HEK293 (cell line): Measurements from ENCODE around the gene DTWD2.

ENCODE experiments used
- CTCF ChIA-PET: fragments of 350-600 bp; formaldehyde crosslinking; extraction: SDS; loops from one replicate; lab custom pipeline; 2021; ENCODE audit warnings: antibody characterized with exemption; lab: Yijun Ruan, JAX
- POLR2A ChIA-PET: fragments of 300-600 bp; formaldehyde crosslinking; extraction: SDS; loops from one replicate; lab custom pipeline; 2020; ENCODE audit warnings: antibody characterized with exemption, inconsistent platforms; lab: Yijun Ruan, JAX
- H3K27ac ChIP-seq: fragments of 200-500 bp; sonication (Bioruptor generic); 2 replicates; pipeline ENCODE4 v1.5.1; 2014; ENCODE audit warnings: low read depth, low read length, control low read depth, inconsistent platforms; ENCODE audit errors: extremely low read depth
- H3K36me3 ChIP-seq, 2 experiments: fragments of 200-500 bp in 1 of 2; sonication (Bioruptor generic) in 1 of 2; 1 replicate in 1 of 2; 2 replicates in 1 of 2; pipeline ENCODE4 v1.5.1; 2014 to 2017; ENCODE audit warnings: inconsistent platforms in 2 of 2, low read length in 2 of 2; ENCODE audit not compliant: control insufficient read depth in 2 of 2, insufficient read depth in 1 of 2
- H3K4me1 ChIP-seq: fragments of 200-500 bp; sonication (Bioruptor generic); 2 replicates; pipeline ENCODE4 v1.5.1; 2014; ENCODE audit warnings: mild to moderate bottlenecking, low read length, inconsistent platforms; ENCODE audit not compliant: control insufficient read depth, insufficient read depth
- H3K4me3 ChIP-seq: 2 replicates; pipeline ENCODE4 v1.5.1; 2011; ENCODE audit warnings: low read depth, mild to moderate bottlenecking, control low read depth, low read length, moderate library complexity
- H3K9me3 ChIP-seq: fragments of 200-500 bp; sonication (Bioruptor generic); 2 replicates; pipeline ENCODE4 v1.5.1; 2014; ENCODE audit warnings: low read depth, low read length, inconsistent platforms; ENCODE audit not compliant: control insufficient read depth, insufficient read depth
- BCL11B ChIP-seq: fragments of 450-650 bp; formaldehyde crosslinking; IDR thresholded peaks from 2 replicates; pipeline ENCODE4 v1.5.1; 2016; ENCODE audit warnings: low read depth, missing biosample characterization, missing genetic modification characterization
- HOXA7 ChIP-seq: sonication (generic); formaldehyde crosslinking; IDR thresholded peaks from 2 replicates; pipeline ENCODE4 v1.8.1; 2022; ENCODE audit warnings: missing genetic modification reagents, borderline replicate concordance
- TCF7L2 ChIP-seq: IDR thresholded peaks from 2 replicates; pipeline ENCODE4 v1.6.1; 2011; ENCODE audit warnings: low read depth, mild to moderate bottlenecking, inconsistent platforms, low read length, moderate library complexity, borderline replicate concordance
- ZBTB1 ChIP-seq: fragments of 450-650 bp; formaldehyde crosslinking; IDR thresholded peaks from 2 replicates; pipeline ENCODE4 v1.5.1; 2016; ENCODE audit warnings: missing biosample characterization, missing genetic modification characterization
- ZNF335 ChIP-seq: fragments of 450-650 bp; formaldehyde crosslinking; conservative IDR thresholded peaks from 2 replicates; pipeline ENCODE4 v1.5.1; 2016; ENCODE audit warnings: missing biosample characterization, missing genetic modification characterization
- ZNF560 ChIP-seq: fragments of 450-650 bp; formaldehyde crosslinking; IDR thresholded peaks from 2 replicates; pipeline ENCODE4 v1.5.1; 2017; ENCODE audit warnings: missing biosample characterization, missing genetic modification characterization, borderline replicate concordance
- ZNF571 ChIP-seq: fragments of 450-650 bp; formaldehyde crosslinking; IDR thresholded peaks from 2 replicates; pipeline ENCODE4 v1.5.0; 2017; ENCODE audit warnings: missing biosample characterization, missing genetic modification characterization
- ZNF585B ChIP-seq: fragments of 450-650 bp; formaldehyde crosslinking; IDR thresholded peaks from 2 replicates; pipeline ENCODE4 v1.5.1; 2016; ENCODE audit warnings: missing biosample characterization, missing genetic modification characterization
- ZNF621 ChIP-seq: fragments of 450-650 bp; formaldehyde crosslinking; IDR thresholded peaks from 2 replicates; pipeline ENCODE4 v1.5.1; 2017; ENCODE audit warnings: missing biosample characterization, missing genetic modification characterization
- ZNF776 ChIP-seq: fragments of 450-650 bp; formaldehyde crosslinking; IDR thresholded peaks from 2 replicates; pipeline ENCODE4 v1.5.0; 2017; ENCODE audit warnings: missing biosample characterization, missing genetic modification characterization, borderline replicate concordance
- ZNF791 ChIP-seq: fragments of 450-650 bp; formaldehyde crosslinking; IDR thresholded peaks from 2 replicates; pipeline ENCODE4 v1.5.1; 2016; ENCODE audit warnings: missing biosample characterization, missing genetic modification characterization
- ZNF837 ChIP-seq: fragments of 450-650 bp; formaldehyde crosslinking; IDR thresholded peaks from 2 replicates; pipeline ENCODE4 v1.5.1; 2016; ENCODE audit warnings: missing biosample characterization, missing genetic modification characterization
- ZSCAN23 ChIP-seq: fragments of 450-650 bp; formaldehyde crosslinking; IDR thresholded peaks from 2 replicates; pipeline ENCODE4 v1.5.1; 2016; ENCODE audit warnings: missing biosample characterization, missing genetic modification characterization
- ZXDB ChIP-seq: fragments of 450-650 bp; formaldehyde crosslinking; IDR thresholded peaks from 2 replicates; pipeline ENCODE4 v1.5.1; 2016; ENCODE audit warnings: missing biosample characterization, missing genetic modification characterization
- TF ChIP-seq, protein P1 (sequence below): fragments of 450-650 bp; formaldehyde crosslinking; IDR thresholded peaks from 2 replicates; pipeline ENCODE4 v1.5.1; 2016; ENCODE audit warnings: missing biosample characterization, missing genetic modification characterization
- TF ChIP-seq, protein P2 (sequence below): fragments of 450-650 bp; formaldehyde crosslinking; IDR thresholded peaks from 2 replicates; pipeline ENCODE4 v1.5.1; 2016; ENCODE audit warnings: missing biosample characterization, missing genetic modification characterization, borderline replicate concordance
- TF ChIP-seq, protein P3 (sequence below): fragments of 450-650 bp; formaldehyde crosslinking; IDR thresholded peaks from 2 replicates; pipeline ENCODE4 v1.5.1; 2016; ENCODE audit warnings: missing biosample characterization, missing genetic modification characterization
- TF ChIP-seq, protein P4 (sequence below): fragments of 450-650 bp; formaldehyde crosslinking; IDR thresholded peaks from 2 replicates; pipeline ENCODE4 v1.5.1; 2017; ENCODE audit warnings: missing biosample characterization, missing genetic modification characterization
- TF ChIP-seq, protein P5 (sequence below): fragments of 450-650 bp; formaldehyde crosslinking; IDR thresholded peaks from 2 replicates; pipeline ENCODE4 v1.5.1; 2016; ENCODE audit warnings: missing biosample characterization, missing genetic modification characterization
- TF ChIP-seq, protein P6 (sequence below): fragments of 450-650 bp; formaldehyde crosslinking; IDR thresholded peaks from 2 replicates; pipeline ENCODE4 v1.5.1; 2016; ENCODE audit warnings: missing biosample characterization, missing genetic modification characterization

Gene DTWD2

DNA sequence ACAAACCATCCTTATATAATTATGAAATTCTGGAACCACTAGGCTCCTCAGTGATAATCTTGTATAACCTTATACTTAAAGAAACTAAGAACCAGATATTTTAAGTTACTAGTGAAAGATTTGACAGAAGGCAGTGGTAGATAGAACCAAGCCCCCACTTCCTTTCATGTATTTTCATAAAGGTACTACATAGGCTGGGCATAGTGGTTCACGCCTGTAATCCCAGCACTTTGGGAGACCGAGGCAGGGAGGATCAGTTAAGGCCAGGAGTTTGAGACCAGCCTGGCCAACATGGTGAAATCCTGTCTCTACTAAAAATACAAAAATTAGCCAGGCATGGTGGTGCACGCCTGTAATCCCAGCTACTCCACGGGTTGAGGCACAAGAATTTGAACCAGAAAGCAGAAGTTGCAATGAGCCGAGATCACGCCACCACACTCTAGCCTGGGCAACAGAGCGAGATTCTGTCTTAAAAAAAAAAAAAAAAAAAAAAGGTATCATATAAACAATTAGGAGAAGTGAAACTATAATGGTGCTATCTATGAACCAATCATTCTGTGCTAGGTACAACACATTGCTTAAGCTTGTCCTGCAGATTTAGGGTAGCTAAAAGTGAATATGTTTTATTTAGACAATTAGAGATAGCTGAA lies 27.9 kb upstream of the DTWD2 start:
- Histone ChIP-seq H3K9me3 (no peaks in the 10 kb centered on the region), H3K4me3 (no peak overlapping the region), H3K4me1 (no peaks in the 10 kb centered on the region), H3K27ac (no peak overlapping the region), H3K36me3 (no peaks in the 10 kb centered on the region)
- ChIA-PET POLR2A (no interaction called here), CTCF (interaction anchor here (0.5 to 1.4 kb wide), 3 partner anchors 10 to 39 kb away, joined by 3 to 7 read pairs (median 4); partner anchors contain the start of gene DTWD2)
- TF ChIP-seq ZNF571 (tag by site-specific recombination), result no peak
- TF ChIP-seq, protein P1, sequence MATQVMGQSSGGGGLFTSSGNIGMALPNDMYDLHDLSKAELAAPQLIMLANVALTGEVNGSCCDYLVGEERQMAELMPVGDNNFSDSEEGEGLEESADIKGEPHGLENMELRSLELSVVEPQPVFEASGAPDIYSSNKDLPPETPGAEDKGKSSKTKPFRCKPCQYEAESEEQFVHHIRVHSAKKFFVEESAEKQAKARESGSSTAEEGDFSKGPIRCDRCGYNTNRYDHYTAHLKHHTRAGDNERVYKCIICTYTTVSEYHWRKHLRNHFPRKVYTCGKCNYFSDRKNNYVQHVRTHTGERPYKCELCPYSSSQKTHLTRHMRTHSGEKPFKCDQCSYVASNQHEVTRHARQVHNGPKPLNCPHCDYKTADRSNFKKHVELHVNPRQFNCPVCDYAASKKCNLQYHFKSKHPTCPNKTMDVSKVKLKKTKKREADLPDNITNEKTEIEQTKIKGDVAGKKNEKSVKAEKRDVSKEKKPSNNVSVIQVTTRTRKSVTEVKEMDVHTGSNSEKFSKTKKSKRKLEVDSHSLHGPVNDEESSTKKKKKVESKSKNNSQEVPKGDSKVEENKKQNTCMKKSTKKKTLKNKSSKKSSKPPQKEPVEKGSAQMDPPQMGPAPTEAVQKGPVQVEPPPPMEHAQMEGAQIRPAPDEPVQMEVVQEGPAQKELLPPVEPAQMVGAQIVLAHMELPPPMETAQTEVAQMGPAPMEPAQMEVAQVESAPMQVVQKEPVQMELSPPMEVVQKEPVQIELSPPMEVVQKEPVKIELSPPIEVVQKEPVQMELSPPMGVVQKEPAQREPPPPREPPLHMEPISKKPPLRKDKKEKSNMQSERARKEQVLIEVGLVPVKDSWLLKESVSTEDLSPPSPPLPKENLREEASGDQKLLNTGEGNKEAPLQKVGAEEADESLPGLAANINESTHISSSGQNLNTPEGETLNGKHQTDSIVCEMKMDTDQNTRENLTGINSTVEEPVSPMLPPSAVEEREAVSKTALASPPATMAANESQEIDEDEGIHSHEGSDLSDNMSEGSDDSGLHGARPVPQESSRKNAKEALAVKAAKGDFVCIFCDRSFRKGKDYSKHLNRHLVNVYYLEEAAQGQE (tag by site-specific recombination), result no peak
- no peak for TF ChIP-seq ZXDB (tag by site-specific recombination)

DNA sequence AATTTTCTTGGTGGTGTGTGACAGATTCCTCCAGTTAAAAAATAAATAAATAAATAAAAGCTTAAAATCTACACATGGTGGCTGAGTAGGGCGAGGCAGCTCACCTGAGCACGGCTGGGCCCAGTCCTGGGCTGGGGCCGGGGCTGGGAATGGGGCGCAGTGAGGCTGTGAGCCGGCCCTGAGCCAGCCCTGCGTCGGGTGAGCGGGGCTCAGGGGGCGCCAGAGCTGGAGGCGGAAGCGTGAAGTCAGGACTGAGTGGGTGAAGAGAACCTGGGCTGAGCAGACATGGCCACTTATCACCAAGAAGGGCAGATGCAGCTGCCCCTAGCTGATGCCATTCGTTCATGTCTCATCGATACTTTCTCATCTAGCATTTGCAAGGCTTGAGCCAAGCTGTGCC lies 22.8 kb upstream of the DTWD2 start:
- H3K4me3 ChIP-seq, result no peak overlapping the region
- H3K4me1 ChIP-seq, result no peaks in the 10 kb centered on the region
- ChIA-PET CTCF (interaction anchor here (0.7 kb wide), 1 partner anchor 424 kb away, joined by 3 read pairs; no protein-coding TSS in a partner anchor), POLR2A (no interaction called here)
- H3K9me3 ChIP-seq, result no peaks in the 10 kb centered on the region
- H3K36me3 ChIP-seq, result no peaks in the 10 kb centered on the region
- TF ChIP-seq, protein P2, sequence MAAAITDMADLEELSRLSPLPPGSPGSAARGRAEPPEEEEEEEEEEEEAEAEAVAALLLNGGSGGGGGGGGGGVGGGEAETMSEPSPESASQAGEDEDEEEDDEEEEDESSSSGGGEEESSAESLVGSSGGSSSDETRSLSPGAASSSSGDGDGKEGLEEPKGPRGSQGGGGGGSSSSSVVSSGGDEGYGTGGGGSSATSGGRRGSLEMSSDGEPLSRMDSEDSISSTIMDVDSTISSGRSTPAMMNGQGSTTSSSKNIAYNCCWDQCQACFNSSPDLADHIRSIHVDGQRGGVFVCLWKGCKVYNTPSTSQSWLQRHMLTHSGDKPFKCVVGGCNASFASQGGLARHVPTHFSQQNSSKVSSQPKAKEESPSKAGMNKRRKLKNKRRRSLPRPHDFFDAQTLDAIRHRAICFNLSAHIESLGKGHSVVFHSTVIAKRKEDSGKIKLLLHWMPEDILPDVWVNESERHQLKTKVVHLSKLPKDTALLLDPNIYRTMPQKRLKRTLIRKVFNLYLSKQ, result no peak
- TF ChIP-seq HOXA7 (CRISPR knock-in tag) (no peak), ZNF560 (tag by site-specific recombination) (no peak), ZNF621 (tag by site-specific recombination) (no peak), ZSCAN23 (tag by site-specific recombination) (no peak), ZBTB1 (no peak), BCL11B (tag by site-specific recombination) (no peak), ZNF837 (no peak), ZNF776 (tag by site-specific recombination) (no peak), ZNF791 (tag by site-specific recombination) (no peak), TCF7L2 (no peak), ZNF335 (tag by site-specific recombination) (no peak), ZNF585B (tag by site-specific recombination) (no peak)
- TF ChIP-seq, protein P3, sequence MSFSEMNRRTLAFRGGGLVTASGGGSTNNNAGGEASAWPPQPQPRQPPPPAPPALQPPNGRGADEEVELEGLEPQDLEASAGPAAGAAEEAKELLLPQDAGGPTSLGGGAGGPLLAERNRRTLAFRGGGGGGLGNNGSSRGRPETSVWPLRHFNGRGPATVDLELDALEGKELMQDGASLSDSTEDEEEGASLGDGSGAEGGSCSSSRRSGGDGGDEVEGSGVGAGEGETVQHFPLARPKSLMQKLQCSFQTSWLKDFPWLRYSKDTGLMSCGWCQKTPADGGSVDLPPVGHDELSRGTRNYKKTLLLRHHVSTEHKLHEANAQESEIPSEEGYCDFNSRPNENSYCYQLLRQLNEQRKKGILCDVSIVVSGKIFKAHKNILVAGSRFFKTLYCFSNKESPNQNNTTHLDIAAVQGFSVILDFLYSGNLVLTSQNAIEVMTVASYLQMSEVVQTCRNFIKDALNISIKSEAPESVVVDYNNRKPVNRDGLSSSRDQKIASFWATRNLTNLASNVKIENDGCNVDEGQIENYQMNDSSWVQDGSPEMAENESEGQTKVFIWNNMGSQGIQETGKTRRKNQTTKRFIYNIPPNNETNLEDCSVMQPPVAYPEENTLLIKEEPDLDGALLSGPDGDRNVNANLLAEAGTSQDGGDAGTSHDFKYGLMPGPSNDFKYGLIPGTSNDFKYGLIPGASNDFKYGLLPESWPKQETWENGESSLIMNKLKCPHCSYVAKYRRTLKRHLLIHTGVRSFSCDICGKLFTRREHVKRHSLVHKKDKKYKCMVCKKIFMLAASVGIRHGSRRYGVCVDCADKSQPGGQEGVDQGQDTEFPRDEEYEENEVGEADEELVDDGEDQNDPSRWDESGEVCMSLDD (tag by site-specific recombination), result no peak
- TF ChIP-seq, protein P4, sequence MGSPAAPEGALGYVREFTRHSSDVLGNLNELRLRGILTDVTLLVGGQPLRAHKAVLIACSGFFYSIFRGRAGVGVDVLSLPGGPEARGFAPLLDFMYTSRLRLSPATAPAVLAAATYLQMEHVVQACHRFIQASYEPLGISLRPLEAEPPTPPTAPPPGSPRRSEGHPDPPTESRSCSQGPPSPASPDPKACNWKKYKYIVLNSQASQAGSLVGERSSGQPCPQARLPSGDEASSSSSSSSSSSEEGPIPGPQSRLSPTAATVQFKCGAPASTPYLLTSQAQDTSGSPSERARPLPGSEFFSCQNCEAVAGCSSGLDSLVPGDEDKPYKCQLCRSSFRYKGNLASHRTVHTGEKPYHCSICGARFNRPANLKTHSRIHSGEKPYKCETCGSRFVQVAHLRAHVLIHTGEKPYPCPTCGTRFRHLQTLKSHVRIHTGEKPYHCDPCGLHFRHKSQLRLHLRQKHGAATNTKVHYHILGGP (tag by site-specific recombination), result no peak
- TF ChIP-seq, protein P5, sequence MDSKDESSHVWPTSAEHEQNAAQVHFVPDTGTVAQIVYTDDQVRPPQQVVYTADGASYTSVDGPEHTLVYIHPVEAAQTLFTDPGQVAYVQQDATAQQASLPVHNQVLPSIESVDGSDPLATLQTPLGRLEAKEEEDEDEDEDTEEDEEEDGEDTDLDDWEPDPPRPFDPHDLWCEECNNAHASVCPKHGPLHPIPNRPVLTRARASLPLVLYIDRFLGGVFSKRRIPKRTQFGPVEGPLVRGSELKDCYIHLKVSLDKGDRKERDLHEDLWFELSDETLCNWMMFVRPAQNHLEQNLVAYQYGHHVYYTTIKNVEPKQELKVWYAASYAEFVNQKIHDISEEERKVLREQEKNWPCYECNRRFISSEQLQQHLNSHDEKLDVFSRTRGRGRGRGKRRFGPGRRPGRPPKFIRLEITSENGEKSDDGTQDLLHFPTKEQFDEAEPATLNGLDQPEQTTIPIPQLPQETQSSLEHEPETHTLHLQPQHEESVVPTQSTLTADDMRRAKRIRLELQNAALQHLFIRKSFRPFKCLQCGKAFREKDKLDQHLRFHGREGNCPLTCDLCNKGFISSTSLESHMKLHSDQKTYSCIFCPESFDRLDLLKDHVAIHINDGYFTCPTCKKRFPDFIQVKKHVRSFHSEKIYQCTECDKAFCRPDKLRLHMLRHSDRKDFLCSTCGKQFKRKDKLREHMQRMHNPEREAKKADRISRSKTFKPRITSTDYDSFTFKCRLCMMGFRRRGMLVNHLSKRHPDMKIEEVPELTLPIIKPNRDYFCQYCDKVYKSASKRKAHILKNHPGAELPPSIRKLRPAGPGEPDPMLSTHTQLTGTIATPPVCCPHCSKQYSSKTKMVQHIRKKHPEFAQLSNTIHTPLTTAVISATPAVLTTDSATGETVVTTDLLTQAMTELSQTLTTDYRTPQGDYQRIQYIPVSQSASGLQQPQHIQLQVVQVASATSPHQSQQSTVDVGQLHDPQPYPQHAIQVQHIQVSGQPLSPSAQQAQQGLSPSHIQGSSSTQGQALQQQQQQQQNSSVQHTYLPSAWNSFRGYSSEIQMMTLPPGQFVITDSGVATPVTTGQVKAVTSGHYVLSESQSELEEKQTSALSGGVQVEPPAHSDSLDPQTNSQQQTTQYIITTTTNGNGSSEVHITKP (tag by site-specific recombination), result no peak
- TF ChIP-seq, protein P6, sequence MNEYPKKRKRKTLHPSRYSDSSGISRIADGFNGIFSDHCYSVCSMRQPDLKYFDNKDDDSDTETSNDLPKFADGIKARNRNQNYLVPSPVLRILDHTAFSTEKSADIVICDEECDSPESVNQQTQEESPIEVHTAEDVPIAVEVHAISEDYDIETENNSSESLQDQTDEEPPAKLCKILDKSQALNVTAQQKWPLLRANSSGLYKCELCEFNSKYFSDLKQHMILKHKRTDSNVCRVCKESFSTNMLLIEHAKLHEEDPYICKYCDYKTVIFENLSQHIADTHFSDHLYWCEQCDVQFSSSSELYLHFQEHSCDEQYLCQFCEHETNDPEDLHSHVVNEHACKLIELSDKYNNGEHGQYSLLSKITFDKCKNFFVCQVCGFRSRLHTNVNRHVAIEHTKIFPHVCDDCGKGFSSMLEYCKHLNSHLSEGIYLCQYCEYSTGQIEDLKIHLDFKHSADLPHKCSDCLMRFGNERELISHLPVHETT, result no peak
- TF ChIP-seq, all 188 proteins: peak for 0
- H3K27ac ChIP-seq, result no peak overlapping the region
